ENCODE results near the gene FAM117B. TPM values are rescaled to one million over a fixed set of nuclear protein-coding genes. Genes with fewer than 3 reads are reported as not detected.

FAM117B gene
- total and polyA plus RNA-seq, 2 of the 8 experiments (the other 6 are each of a cell fraction or from before 2014, with no cell fraction given): 3.9 to 22.6 TPM

- no peak for TF ChIP-seq TCF12 (IDR thresholded peaks at IDR 0.05; ENCODE audit: low read depth, low read length)
Measured at GRCh38 chr2:202700075-202700901, 65.5 kb downstream of the FAM117B start (continued).

Measured in H1 (cell line).